Uterus (tissue), 2 donors: Measurements from ENCODE around the gene PTPN14.

Source experiments
- CTCF ChIP-seq, 4 experiments: fragments of 200-600 bp in 2 of 4; fragments of 450-650 bp in 2 of 4; sonication (generic) in 2 of 4; IDR thresholded peaks; one replicate each; pipeline ENCODE4 v1.5.1; 2016 to 2019; ENCODE audit warnings: antibody characterized with exemption in 4 of 4, mild to moderate bottlenecking in 2 of 4, moderate library complexity in 1 of 4
- POLR2A ChIP-seq, 2 donors: fragments of 450-650 bp; IDR thresholded peaks; one replicate each; pipeline ENCODE4 v1.6.1; 2016; ENCODE audit warnings: antibody characterized with exemption in 2 of 2, mild to moderate bottlenecking in 1 of 2, moderate library complexity in 1 of 2

- TF ChIP-seq CTCF (IDR thresholded peaks at IDR 0.05) (no peak), POLR2A (IDR thresholded peaks at IDR 0.05) (no peak)
These were observed 47.8 kb downstream of the PTPN14 start for GRCh38 chr1:214503553-214503952.
